GM21528 (cell line): ENCODE measurements around the gene CNOT2.

Experiments used
- ATAC-seq: cut with Tn5 transposase; IDR thresholded peaks from one replicate; pipeline ENCODE4 v1.9.1; 2021; ENCODE audit warnings: mild to moderate bottlenecking, moderate library complexity; ENCODE audit not compliant: unreplicated experiment, low FRiP score

The CNOT2 gene

DNA sequence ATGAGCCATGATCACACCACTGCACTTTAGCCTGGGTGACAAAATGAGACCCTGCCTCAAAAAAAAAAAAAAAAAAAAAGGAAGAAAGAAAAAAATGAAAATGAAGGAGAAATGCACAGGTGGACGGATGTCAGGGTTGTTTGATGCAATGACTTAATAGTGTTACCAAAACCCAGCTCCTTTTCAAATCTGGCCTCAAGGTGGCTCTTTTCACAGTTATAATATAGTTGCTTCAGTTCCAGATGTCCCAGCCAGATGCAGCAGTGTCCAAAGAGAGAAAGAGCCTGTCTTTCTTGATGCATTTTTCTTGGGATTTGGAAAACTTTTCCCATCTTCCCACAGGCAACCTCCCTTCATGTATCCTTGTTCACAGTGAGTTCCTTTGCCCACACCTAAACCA, 159.4 kb downstream of the CNOT2 start:
- ATAC-seq, result no peak

DNA sequence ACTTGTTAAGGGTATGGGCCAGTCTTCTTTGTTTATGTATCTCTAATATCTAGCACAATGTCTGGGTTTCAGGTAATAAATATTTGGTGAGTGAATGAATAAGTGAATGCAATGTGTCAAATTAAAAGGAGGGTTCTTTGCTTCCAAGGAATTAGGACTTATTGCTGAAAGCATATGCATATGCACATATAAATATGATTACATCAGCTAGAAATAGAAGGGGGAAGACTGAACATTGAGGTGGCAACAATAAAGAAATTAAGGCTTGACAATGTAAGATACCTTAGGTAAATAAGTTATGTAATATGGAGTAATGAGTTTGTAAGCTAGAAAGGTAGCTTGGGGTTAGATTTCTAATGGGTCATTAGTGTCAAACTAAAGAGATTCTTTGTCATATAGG, 160.6 kb downstream of the CNOT2 start:
- ATAC-seq, result no peak
